HG03066 (cell line): ENCODE data around the gene NAA15.
A peak's percentile ranks its signal among the peaks of the same experiment; 100 is the strongest.
"Not testable (repeated sequence)": the region's sequence is repeated elsewhere in the genome, so short reads cannot be mapped to it uniquely, and the experiment has no call there.

Source experiments
- ATAC-seq: cut with Tn5 transposase; IDR thresholded peaks from one replicate; pipeline ENCODE4 v1.9.1; 2021; ENCODE audit warnings: low read depth; ENCODE audit not compliant: unreplicated experiment

Gene NAA15

GRCh38 chr4:139301113-139301820 is at the start of gene NAA15:
Gene NAA15 (plus strand): TSS chr4:139301505. CDS start chr4:139301778, 273 bp downstream.
- peak; percentile 84 for ATAC-seq

DNA sequence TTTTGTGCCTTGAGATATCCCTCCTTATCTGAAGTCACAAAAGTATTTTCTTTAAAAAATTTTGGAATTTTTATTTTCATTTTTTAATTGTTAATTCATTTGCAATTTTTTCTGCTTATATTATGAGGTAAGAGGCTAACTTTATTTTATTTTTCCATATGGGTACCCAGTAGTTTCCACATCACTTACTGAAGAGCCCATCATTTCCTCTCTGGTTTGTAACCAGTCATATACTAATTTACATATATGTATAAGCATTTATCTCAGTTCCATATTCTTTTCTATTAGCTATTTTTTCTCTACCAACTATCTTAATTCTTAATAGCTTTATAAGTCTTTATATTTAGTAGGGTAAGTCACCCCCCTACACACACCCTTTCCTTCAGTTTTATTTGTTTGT is 48.3 kb upstream of the NAA15 start:
- no peak for ATAC-seq

GRCh38 chr4:139253713-139254112 is 47.6 kb upstream of the NAA15 start:
- no peak for ATAC-seq

- not testable (repeated sequence) for ATAC-seq
Measured at GRCh38 chr4:139255581-139255980, 45.7 kb upstream of the NAA15 start.

DNA sequence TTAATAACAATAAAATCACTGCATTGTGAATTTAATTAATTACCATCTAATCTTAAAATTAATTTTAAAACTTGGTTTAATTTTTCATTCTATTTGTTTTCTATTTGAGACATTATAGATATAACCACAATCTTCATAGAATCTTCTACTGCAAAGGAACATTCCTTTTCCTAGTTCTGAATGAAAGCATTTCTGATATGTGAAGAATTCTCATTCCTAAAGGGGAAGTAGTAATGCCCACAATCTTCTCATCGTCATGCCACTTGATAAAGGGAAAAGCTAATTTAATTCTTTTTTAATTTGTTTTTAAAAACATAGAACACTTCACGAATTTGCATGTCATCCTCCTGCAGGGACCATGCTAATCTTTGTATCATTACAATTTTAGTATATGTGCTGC is 45.0 kb upstream of the NAA15 start:
- no peak for ATAC-seq

DNA sequence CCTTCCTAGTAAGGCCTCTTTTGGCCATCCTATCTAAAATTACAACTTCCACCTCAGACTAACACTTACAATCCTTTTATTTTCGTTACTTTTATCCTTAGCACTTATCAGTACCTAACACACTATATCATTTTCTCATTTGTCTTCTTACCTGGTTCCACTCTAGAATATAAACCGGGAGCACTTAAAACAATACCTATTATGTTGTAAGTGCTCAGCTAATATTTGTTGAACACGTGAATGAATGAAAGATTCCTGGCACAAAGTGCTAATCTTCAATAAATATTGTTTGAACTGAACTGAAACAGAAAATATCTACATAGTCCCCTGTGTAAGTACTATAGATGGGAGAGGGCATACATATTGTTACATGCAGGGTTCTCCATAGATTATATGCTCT is 35.7 kb upstream of the NAA15 start:
- no peak for ATAC-seq

DNA sequence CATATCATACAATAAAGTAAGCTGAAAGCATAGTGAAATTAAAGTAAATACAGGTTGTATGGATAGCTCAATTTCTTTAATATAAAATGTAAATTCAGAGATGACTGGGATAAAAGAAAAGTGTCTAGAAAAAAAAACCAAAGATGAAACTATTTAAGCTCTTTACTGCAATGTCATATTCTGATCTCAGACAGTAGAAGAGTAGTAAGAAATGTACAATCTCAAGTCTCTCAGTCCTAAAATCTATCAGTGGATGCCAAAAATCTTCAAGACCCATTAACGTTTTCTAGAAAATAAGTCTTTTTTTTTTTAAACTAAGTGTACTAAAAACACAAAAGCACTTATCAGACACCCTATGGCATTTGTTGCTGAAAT is 35.1 kb upstream of the NAA15 start:
- no peak for ATAC-seq

- ATAC-seq, result peak; percentile 96
Measured at GRCh38 chr4:139266583-139267257, 34.6 kb upstream of the NAA15 start.

- no peak for ATAC-seq
Measured at GRCh38 chr4:139267301-139267700, 34.0 kb upstream of the NAA15 start.

GRCh38 chr4:139273835-139274234 is 27.5 kb upstream of the NAA15 start:
- no peak for ATAC-seq

GRCh38 chr4:139274790-139275189 is 26.5 kb upstream of the NAA15 start:
- ATAC-seq, result no peak

DNA sequence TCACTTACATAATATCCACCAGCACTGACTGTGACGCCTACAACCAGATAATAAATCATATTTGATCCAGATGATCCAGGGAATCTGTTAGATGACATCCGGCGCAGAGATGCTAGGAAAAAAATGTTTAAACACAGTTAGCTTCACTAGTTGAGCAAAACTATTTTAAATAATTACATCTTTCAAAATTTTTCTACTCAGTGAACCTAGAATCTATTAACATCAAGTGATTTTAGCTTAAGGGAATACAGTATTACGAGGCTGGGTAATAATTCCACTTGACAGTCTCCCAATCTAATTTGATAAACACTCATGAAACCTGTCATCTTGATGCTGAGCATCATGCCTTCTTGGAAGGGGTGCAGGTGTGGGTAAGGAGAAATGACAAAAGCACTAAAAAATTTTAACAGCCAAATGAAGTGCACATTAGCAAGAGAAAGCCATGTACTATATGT is 26.0 kb upstream of the NAA15 start:
- ATAC-seq, result no peak

DNA sequence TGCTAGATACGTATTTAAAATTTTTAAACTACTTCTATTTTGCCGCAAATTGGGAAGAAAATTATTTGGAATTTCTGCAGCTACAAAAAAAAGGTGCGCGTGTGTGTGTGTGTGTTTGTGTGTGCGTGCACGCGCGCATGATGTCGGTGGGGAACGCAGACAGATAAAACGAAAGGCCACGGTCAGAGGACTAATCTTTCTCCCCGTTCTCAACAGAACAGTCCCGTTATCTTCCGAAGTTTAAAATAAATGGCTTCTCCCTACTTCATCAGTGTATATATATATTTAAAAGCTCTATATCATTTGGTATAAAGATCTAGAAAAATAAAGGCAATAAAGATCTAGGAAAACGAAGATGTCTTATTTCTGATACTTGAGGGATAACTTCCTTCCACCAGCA is 22.8 kb upstream of the NAA15 start:
- ATAC-seq, result no peak

DNA sequence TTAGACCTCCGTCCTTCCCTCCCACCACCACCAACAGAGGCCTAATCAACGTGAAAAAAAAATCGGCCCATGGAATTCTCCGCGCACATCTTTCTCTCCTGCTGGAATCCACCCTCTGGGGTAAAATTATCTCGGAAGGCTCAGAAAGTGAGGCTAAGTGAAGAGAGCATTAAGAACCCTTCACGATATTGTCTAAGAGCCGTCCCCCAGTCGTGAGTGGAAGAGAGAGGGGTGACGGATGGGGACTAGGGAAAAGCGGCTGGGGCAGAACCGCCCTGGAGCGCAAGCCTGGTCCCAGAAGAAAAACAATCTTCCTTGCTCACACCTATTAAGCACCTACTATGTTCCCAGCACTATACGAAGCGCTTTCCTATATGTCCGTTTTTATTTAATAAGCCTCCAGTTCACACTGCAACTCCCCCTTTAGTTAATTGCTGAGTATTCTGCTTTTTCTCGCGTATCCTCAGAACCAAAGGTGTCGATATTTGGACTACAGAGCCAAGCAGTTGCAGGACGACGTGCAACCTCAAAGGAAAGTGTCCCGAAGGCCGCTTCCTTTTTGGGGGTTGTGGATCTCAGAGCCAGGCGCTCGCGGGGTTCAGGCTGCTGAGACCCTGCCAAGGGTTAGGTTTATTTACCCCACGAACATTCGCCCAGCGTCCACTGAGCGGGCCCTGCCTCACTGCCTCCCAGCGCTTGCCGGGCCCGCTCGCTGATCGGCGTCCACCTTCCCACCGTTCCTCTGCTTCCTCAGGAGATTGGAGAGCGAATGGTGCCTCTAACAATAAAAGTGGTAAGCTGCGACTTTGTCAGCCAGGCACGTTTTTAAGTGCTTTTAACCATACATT is 22.2 kb upstream of the NAA15 start:
- no peak for ATAC-seq

DNA sequence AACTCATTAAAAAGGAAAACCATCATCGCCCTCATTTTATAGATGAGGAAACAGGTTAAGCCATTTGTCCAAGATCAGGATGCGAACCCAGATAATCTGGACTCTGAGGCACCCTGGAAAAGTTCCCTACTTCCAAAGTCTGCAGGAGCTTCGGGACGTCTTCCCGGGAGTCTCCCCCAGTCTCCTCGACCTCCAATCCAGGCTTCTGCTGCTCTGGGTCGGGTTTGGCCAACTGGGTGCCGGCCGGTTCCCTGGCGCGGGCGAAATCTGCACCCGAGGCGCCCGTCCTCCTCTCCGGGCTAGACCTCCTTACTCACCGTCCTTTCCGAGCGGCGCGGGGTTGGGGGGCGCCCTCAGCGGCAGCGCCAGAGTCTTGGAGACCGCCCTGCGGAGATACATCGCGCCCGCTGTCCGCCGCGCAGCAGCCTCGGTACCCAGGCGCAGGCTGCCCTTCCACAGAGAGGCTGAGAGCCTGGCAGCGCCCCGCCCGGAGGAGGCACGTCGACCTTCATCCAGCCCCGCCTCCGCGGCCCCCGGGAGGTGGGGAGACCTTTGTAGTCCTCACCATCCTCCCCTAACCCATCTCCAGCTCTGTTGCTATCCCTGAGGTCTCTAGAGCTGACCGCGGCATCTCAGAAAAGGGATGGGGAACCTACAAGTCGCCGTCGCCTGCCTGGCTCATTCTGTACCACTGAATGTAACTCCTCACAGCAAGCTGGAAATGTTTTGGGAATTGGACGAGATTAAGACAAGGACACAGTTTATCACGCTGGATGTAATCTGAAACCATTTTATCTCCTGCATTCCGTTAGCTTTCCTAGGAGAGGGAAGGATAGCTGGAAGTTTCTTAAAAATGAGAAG is 21.3 kb upstream of the NAA15 start, which contains the start of gene MGARP:
Gene MGARP (minus strand): TSS at position 466 of the 861 bp plus-strand sequence. CDS start 67 bp downstream, at position 399.
- no peak for ATAC-seq

DNA sequence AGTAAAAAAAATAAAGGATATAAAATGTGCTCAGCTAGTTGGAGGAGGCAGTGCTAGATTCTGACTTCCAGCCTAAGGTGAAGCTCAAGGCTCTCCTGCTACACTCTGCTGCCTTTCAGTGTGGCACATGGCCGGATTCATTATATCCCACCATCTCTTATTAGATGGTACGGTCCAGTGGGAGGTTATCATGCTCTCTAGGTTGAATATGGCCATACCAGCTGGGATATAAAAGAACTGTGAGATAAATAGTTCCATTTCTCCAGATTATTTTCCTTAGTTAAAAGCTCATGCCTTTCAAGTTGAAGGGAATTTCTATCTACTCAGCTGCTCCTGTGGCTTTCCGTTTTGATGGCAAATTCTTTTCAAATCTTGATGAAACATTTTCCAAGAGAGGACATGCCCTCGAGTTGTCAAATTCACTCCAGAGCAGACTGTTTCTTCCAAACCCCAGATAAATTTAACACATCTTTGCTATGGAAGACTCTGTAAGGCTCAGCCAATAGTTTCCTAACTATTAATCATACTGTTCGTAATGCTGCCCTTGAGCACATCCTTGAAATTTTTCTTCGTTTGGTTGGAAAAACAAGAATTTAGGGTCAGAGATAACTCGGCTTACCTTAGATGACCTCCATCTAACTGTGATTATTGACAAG is 19.1 kb upstream of the NAA15 start:
- no peak for ATAC-seq

- no peak for ATAC-seq
Measured at GRCh38 chr4:139282721-139283075, 18.6 kb upstream of the NAA15 start.

DNA sequence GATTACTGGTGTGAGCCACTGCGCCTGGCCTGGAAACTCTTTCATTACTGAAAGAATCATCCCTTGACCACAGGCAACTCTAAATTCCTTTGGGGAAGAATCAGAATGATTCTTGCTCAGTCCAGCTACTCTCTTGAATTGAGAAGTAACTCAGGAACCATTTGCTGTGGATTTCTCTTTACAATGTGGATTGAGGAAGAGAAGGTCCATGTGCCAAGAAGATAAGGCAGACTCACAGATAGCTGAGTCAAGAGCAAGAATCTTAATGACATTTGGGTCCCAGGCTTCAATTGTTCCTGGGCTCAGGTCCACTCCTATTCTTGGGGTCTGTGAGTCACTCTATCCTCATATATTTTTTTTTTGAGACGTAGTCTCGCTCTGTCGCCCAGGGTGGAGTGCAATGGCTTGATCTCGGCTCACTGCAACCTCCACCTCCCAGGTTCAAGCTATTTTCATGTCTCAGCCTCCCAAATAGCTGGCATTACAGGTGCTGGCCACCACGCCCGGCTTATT is 15.1 kb upstream of the NAA15 start:
- no peak for ATAC-seq

- peak; percentile 92 for ATAC-seq
Measured at GRCh38 chr4:139295206-139295941, 5.9 kb upstream of the NAA15 start.
